Activated CD8-positive, alpha-beta T cell treated with anti-CD3 and anti-CD28 coated beads for 36 hours (primary cell): ENCODE data around the gene MMAB. TPM values are rescaled to one million over a fixed set of nuclear protein-coding genes. Genes with fewer than 3 reads are reported as not detected.

ENCODE experiments used
- ATAC-seq: fragments of 200-7000 bp; cut with Tn5 transposase; one replicate; pipeline ENCODE4 v1.10.0; 2021; ENCODE audit warnings: mild to moderate bottlenecking, moderate library complexity
- CTCF ChIA-PET: fragments of 350-600 bp; sonication (Branson Sonifier 250); formaldehyde crosslinking; loops from one replicate; lab custom pipeline; 2021; ENCODE audit warnings: antibody characterized with exemption; lab: Charles Lee
- POLR2A ChIA-PET: fragments of 350-600 bp; sonication (Branson Sonifier 250); formaldehyde crosslinking; loops from one replicate; lab custom pipeline; 2021; ENCODE audit warnings: antibody characterized with exemption; lab: Charles Lee
- DNase-seq: peaks from one replicate; pipeline ENCODE4 v3.0.0-alpha.2; 2020
- H3K27ac Mint-ChIP-seq: one replicate; pipeline ENCODE4 v1.8.0; 2021; ENCODE audit warnings: mild to moderate bottlenecking, mixed read lengths
- H3K27me3 Mint-ChIP-seq: one replicate; pipeline ENCODE4 v1.8.0; 2021; ENCODE audit warnings: mixed read lengths
- H3K36me3 Mint-ChIP-seq: one replicate; pipeline ENCODE4 v1.8.0; 2021; ENCODE audit warnings: low read depth, mixed read lengths
- H3K4me1 Mint-ChIP-seq: one replicate; pipeline ENCODE4 v1.8.0; 2021; ENCODE audit warnings: low read depth, mixed read lengths
- H3K4me3 Mint-ChIP-seq: one replicate; pipeline ENCODE4 v1.8.0; 2021; ENCODE audit warnings: mild to moderate bottlenecking, moderate library complexity, mixed read lengths
- H3K9me3 Mint-ChIP-seq: one replicate; pipeline ENCODE4 v1.8.0; 2021; ENCODE audit warnings: mixed read lengths
- intact Hi-C: fragments of 100-400 bp; cut with micrococcal nuclease; formaldehyde crosslinking; loops from one replicate; pipeline ENCODE4 v1.10.0; 2022
- total RNA-seq, 2 experiments: library from RNA; stranded (reverse); gene quantifications; one replicate each; pipeline ENCODE4 v1.2.3, GENCODE V29; 2021
- TF ChIP-seq, protein P1 (sequence below): fragments of 200-600 bp; IDR thresholded peaks from one replicate; pipeline ENCODE4 v1.8.0; 2022; ENCODE audit warnings: antibody characterized with exemption, mild to moderate bottlenecking

The MMAB gene
- total RNA-seq, 2 experiments from 2014 or later: 60.5 to 60.9 TPM

DNA sequence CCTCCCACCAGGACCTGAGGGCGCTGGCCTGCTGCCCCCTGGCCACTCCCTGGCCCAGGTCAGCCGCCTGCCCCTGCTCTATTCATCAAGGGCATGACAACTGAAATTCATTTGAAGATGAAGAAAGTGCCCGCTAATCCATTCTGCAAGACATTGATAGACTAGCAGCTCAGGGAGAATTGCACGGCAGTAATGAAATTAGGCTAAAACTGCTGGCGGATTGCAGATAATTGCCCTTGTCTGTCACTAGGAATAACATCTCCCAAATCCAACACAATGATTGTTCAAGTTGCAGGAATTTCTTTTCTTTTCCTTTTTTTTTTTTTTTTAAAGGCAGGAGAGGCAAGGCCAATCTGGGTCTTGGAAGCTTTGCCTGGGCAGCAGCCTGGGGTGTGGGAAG lies 44.8 kb upstream of the MMAB start:
- ATAC-seq (no peak), DNase-seq (no peak)
- no peaks in the 10 kb centered on the region for H3K9me3 Mint-ChIP-seq
- intact Hi-C loops: no loop called here
- no peaks in the 10 kb centered on the region for H3K4me1 Mint-ChIP-seq
- TF ChIP-seq, protein P1, sequence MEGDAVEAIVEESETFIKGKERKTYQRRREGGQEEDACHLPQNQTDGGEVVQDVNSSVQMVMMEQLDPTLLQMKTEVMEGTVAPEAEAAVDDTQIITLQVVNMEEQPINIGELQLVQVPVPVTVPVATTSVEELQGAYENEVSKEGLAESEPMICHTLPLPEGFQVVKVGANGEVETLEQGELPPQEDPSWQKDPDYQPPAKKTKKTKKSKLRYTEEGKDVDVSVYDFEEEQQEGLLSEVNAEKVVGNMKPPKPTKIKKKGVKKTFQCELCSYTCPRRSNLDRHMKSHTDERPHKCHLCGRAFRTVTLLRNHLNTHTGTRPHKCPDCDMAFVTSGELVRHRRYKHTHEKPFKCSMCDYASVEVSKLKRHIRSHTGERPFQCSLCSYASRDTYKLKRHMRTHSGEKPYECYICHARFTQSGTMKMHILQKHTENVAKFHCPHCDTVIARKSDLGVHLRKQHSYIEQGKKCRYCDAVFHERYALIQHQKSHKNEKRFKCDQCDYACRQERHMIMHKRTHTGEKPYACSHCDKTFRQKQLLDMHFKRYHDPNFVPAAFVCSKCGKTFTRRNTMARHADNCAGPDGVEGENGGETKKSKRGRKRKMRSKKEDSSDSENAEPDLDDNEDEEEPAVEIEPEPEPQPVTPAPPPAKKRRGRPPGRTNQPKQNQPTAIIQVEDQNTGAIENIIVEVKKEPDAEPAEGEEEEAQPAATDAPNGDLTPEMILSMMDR: no peak
- CTCF ChIA-PET: interaction anchor here (1.3 to 1.8 kb wide), 2 partner anchors 20 to 227 kb away, joined by 4 read pairs; no protein-coding TSS in a partner anchor
- H3K27me3 Mint-ChIP-seq: peaks cover 19% of the 10 kb centered on the region
- no peaks in the 10 kb centered on the region for H3K36me3 Mint-ChIP-seq
- no peak overlapping the region for H3K27ac Mint-ChIP-seq
- POLR2A ChIA-PET: no interaction called here
- no peak overlapping the region for H3K4me3 Mint-ChIP-seq

DNA sequence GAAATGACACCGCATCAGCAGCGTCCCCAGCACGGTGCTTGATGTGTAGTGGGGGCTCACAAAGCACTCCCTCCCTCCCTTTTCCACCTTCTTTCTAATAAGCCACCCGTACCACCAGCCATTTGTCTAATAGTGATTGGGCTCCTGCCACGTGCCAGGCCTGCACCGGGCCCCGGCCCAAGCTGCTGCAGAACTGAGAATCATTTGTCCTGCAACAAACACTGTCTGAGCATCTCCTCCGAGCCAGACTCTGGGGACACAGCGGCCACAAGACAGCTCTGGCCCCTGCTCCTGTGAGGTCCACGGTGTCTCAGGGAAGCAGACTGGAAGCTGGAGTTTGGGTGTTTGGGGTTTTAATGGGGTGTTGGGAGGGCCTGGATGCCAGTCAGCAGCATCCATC lies 44.2 kb upstream of the MMAB start:
- Mint-ChIP-seq H3K4me1 (no peaks in the 10 kb centered on the region), H3K27me3 (peaks cover 20% of the 10 kb centered on the region), H3K4me3 (no peak overlapping the region), H3K36me3 (no peaks in the 10 kb centered on the region), H3K9me3 (no peaks in the 10 kb centered on the region), H3K27ac (no peak overlapping the region)
- POLR2A ChIA-PET: no interaction called here
- CTCF ChIA-PET: interaction anchor here (1.3 to 1.8 kb wide), 2 partner anchors 20 to 228 kb away, joined by 4 read pairs; no protein-coding TSS in a partner anchor
- intact Hi-C loops: no loop called here
- ATAC-seq (no peak), DNase-seq (no peak)
- TF ChIP-seq, protein P1: no peak

DNA sequence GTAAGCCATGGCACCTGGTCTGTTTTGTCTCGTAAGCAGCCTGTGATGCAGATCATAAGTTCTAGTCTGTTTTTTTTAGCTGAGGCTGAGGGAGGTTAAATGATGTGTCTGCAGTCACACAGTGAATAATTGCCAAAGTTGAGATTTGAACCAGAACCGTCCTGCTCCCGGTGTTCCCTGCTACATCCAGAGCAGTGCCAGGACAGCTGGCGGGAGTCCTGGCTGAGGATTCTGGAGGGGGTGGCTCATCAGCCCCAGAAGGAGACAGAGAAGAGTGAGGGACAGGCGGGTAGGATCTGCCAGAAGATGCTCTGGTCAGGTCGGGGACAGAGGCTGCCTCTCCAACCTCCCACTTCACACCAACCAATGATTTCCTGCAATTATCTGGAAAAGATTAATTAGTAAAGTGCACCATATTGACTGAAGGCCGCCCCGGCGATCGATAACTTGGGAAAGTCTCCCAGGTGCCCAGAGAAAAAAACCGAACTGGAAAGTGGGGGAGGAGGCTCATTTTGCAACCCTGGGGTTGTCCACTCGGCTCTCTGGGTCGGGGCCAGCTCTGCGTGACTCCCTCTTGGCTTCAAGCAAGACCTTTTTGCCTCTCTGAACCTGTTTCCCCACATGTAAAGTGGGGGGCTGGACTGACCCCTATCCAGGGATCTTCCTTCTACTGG lies 42.4 kb upstream of the MMAB start:
- Mint-ChIP-seq H3K27me3 (peaks cover 13% of the 10 kb centered on the region), H3K4me1 (no peaks in the 10 kb centered on the region), H3K9me3 (no peaks in the 10 kb centered on the region), H3K36me3 (no peaks in the 10 kb centered on the region), H3K27ac (no peak overlapping the region), H3K4me3 (no peak overlapping the region)
- ATAC-seq: no peak
- intact Hi-C loops: no loop called here
- ChIA-PET POLR2A (no interaction called here), CTCF (no interaction called here)
- TF ChIP-seq, protein P1: no peak
- DNase-seq: no peak

DNA sequence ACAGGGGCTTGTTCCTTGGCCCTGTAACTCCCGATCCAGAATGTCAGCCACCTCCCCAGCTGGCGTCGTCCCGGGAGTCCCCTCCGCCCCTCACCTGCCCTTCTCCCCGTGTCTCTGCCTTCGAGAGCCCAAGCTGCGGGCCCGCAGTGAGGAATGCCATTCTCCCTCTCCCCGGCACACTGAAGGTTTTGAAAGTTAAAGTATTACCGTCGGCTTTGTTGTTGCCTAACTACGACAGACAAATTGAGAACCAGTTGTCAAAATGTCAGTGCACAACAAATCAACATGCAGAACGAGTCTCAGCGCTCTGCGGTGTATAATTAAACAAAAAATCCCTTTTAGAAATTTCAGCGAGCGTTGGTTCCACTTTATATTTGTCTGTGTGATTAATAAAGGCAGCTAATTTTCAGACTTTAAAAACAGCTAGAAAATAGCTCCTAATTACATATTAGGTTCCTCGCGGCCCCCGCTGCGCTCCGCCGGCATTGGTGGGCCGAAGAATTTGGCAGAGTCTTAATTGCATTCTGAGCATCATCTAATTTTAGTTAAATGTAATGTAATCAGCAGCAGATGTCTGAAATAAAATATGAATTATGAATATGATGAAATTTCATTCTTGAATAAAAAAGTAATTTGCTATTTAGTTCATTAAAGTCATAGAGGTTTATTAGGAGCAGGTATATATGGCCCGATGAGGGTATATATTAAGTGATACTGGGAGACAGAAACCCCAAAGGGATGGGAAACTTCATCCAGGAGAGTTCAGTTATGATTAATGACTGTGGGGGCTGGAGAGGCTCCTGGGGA lies 40.5 kb upstream of the MMAB start:
- POLR2A ChIA-PET: no interaction called here
- ATAC-seq (no peak), DNase-seq (no peak)
- Mint-ChIP-seq H3K9me3 (no peaks in the 10 kb centered on the region), H3K27ac (no peak overlapping the region), H3K4me3 (no peak overlapping the region), H3K27me3 (peaks cover 7% of the 10 kb centered on the region), H3K36me3 (no peaks in the 10 kb centered on the region), H3K4me1 (no peaks in the 10 kb centered on the region)
- intact Hi-C loops: no loop called here
- CTCF ChIA-PET: interaction anchor here (1.5 to 1.9 kb wide), 3 partner anchors 9 to 162 kb away, joined by 3 to 13 read pairs (median 5); no protein-coding TSS in a partner anchor
- TF ChIP-seq, protein P1: no peak
